Hindlimb muscle (tissue), 1 donor: ENCODE results near the gene VGF. TPM values are rescaled to one million over a fixed set of nuclear protein-coding genes. Genes with fewer than 3 reads are reported as not detected.

Experiments
- DNase-seq: peaks from one replicate; pipeline ENCODE4 v3.0.0-alpha.2; 2013
- polyA plus RNA-seq: library from polyadenylated mRNA; unstranded; fragments of 120-200 nt; gene quantifications from one replicate; pipeline ENCODE4 v1.2.1, GENCODE V29; 2013; ENCODE audit not compliant: insufficient read length

Gene VGF
- polyA plus RNA-seq, 1 donor = not detected

DNA sequence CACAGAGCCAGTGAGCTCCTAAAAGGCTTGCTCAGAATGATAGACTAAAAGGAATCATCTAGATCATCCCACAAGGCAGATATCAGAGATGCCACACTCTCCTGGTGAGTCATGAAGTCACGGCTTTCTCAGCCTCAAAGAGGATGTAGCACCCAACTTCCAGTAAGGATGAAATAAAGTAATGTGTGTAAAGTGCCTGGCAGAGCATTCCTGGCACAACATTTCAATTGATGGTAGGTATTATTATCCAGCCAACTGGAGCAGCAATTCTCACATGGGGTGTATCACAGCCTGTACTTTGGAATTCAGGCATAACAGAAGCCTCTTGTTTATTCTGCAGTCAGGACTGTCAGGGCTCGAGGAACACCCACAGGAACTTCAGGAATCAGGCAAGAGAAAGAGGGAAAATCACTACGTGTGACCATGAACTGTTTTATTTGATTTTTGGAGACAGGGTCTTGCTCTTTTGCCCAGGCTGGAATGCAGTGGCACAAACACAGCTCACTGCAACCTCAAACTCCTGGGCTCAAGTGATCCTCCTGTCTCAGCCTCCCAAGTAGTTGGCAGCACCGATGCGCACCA lies 20.0 kb upstream of the VGF start:
- DNase-seq = no peak

GRCh38 chr7:101180130-101180755 lies 14.9 kb upstream of the VGF start, which contains the start of gene NAT16:
Gene NAT16 (minus strand): TSS chr7:101180293. CDS start chr7:101174807, 5,486 bp downstream.
- DNase-seq = no peak

DNA sequence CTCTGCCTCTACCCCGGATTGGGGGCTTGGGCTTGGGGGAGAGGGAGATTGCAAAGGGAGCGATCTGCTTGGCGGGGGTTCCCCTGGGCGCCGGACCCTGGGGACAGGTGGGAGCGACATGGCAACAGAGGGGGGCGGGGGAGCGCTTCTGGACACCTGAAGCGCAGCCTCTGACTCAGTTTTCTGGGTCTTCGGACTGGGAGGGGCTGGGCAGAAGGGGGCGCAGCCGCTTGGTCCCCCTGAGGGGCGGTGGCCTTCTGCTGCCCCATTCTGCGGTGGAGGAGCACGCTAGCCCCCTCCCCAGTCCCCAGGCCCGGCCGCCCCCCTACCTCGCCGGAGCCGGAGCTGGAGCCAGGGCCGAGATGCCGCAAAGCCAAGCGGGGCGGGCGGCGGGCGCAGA lies 14.3 kb upstream of the VGF start:
- no peak for DNase-seq

- no peak for DNase-seq
These were observed 13.7 kb upstream of the VGF start for GRCh38 chr7:101179117-101179516.

- no peak for DNase-seq
These were observed 12.3 kb upstream of the VGF start for GRCh38 chr7:101177644-101178043.

DNA sequence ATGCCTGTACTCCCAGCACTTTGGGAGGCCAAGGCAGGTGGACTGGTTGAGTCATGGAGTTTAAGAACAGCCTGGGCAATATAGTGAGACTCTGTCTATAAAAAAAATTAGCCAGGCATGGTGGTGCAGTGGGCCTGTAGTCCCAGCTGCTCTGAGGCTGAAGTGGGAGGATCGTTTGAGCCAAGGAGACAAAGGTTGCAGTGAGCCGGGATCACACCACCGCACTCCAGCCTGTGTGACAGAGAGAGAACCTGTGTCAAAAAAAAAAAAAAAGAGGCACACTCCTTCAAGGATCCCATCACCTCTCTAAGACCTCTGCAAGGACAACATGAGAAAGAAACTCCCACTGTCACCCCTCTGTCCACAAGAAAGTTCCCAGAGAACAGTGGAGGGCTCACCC lies 10.3 kb upstream of the VGF start:
- DNase-seq = no peak

DNA sequence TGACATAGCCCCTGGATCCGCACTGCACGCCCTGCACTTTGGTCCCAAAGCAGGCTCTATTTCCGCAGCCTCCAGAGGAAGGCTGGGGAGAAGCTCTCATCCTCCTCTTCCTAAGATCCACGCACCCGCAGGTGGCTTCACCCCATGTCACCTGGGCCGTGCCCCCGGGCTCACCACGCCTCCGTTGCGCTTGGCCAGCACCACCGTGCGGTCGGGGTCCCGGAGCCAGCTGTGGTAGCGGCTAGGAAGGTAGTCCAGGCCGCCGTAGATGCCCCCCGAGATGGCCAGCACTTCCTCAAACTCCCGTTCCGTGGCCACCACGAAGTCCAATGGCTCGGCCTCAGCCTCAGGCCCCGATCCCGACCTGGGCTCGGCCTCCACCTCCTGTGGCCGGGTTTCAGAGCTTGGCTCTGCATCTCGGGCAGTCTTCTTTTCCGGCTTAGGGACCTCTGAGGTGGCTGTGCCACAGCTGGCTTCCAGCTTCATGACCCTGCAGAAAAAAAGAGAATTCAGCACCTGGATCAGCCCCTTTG lies 9.0 kb upstream of the VGF start:
- no peak for DNase-seq

GRCh38 chr7:101173752-101174244 lies 8.4 kb upstream of the VGF start:
- DNase-seq = no peak

- DNase-seq = no peak
These were observed 7.7 kb upstream of the VGF start for GRCh38 chr7:101172854-101173751.

DNA sequence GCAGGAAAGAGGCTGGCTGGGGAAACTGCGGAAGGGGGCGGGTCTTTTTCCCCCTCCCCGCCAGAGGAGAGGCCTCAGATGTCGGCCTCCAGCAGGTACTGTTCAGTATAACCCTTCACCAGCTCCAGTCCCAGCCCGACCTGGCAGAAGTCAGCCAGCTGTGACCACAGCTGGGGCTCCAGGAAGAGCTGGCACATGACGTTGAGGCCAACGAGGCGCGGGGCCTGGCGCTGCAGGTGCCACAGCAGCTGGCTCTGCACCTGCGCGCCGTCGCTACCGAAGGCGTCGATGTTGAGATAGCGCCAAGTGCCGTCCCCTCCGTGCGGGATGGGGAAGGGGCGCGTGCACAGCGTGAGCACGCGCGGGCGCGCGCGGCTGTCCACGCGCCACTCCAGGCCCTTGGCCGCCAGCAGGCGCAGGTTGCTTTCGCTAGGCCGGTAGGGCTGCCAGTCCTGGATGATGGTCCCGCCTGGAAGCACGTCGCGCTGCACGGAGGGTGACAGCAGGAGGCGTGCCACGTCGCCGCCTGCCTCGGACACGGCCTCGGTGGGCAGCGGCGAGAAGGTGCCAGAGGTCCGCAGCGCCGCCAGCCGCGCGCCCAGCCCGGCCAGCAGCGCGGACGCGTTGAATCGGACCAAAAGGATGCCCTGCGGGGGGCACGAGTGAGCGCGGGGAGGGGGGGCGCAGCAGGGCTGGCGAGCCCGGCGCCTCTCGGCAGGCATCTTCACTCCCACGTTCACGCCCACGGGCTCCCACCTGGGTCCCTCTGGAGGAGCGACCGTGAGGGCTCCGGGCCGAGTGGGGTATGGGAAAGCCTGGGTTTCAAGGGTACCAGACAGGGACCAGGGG lies 6.9 kb upstream of the VGF start:
- DNase-seq = no peak

DNA sequence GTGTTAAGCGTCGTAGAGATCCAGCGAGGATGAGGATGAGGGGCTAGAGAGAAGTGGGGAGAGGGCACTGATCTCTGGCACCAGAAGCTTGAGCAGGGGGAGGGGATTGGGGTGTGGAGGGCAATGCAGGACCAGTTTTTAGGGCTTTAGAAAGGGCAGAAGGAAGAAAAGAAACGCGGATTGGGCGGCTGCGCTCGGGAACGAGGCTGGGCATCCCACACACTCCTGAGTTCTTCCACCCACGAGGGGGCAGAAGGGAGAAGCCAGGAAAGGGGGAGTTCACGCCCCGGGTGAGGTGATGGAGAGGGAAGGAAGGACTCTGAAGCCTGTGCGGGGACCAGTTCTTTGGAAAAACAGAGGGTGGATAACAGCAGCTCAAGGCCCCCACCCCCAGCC lies 6.1 kb upstream of the VGF start:
- no peak for DNase-seq

- DNase-seq = no peak
These were observed 5.5 kb upstream of the VGF start for GRCh38 chr7:101170617-101171441.

DNA sequence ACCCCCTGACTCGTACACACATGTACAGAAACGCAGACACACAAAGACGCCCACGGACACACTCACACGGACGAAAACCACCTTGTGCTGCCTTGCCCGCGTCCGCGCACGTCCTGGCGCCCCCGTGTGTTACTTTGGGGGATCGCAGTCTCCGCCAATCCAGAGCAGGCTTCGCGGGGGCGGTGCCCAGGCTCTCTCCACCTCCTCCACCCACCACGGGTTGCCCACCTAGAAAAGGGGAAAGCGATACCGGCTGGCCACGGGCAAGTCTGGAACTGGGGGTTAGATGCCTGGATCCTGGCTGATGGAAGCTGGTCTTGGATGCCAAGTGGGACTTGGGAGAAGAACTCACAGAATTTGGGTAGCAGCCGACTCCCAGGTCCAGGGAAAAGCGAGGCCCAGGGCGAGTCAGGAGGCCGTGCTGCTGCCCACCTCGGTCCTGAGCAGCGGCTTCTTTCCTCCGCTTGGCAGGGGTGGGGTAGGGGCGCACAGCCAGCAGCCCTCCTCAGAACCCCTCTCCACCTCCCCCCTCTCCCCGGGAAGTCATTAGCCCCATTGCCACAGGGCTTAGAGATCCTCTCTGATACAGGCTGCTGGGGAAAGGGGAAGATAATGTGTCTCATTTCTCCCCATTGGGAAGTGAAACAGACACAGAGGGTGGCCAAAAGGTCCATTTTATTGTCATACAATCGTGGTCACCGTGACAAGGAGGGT lies 4.6 kb upstream of the VGF start:
- DNase-seq = no peak

- DNase-seq = no peak
These were observed 3.9 kb upstream of the VGF start for GRCh38 chr7:101169110-101169837.

DNA sequence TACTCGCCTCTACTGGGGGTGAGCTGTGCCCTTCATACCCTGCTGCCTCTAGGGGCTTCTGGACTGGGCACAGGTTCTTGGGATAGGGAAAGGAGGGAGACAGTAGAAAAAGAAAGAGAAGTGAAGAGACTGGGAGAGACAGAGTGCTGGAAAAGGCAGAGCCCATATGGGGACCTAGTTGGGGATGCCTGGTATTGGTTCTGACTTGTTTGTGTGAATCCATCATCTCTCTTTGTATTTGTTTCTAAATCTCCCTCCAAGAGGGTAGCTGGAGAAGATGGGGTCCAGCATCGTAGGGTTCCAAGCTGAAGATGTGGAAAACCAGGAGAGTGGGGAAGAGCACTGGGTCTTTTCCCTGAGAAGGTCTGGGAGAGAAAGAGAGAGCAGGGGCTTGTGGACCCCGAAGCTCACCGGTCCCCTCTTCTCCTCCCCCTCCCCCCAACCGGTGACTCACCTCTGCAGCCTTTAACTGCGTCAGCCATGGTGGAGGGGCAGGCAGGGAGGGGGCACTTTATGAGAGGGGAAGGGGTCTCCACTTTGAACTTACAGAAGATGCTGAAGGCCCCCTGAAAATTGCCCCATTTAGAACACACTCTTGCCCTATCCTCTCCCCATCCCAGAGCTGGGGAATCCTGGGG lies 3.2 kb upstream of the VGF start:
- DNase-seq = no peak

- no peak for DNase-seq
These were observed 2.5 kb upstream of the VGF start for GRCh38 chr7:101167645-101168411.

DNA sequence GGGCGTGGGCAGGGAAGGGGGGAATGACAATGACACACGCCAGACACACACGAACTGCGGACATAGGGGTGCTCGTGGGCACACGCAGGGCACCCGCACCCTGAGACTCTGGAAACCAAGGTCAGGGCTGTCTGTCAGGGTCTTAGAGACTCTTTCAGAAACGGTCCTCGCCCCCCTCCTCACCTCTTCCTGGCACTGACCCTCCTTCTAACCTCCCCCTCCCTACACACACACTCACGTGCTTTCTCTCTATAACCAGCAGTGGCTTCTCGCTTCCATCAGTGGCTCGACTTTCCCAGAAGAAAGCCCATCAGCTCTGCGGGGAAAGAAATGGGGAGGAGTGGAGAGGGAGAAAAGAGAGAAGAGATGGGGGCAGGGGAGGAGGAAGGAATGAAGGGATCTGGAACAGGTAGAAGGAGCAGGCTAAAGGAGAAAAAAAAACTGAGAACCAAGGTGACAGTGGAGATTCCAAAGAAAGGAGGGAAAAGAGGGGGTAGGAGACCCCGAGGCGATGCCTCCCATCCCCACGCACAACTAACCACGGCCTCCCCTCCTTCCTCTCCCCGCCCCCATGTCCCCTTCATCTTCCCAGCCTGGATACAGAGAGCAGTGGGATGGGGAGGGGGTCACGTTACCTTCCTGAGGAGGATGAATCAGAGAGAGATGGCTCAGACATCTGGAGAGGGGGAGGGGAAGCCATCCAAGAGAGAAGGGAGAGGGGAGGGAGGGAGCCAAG lies 1.7 kb upstream of the VGF start:
- no peak for DNase-seq

GRCh38 chr7:101166648-101166908 lies 1.2 kb upstream of the VGF start:
- DNase-seq = no peak
